Measurements from ENCODE around the gene ARMC7.

Gene ARMC7

GRCh38 chr17:75064867-75065561 is 44.8 kb upstream of the ARMC7 start:
- Histone ChIP-seq H3K36me3 (replicated peaks; ENCODE audit: low read depth, low read length) (peaks cover 8% of the 10 kb centered on the region), H3K27me3 (ENCODE audit: low read depth, low read length) (no peaks in the 10 kb centered on the region), H3K9me3 (ENCODE audit: insufficient read depth, low read length) (no peaks in the 10 kb centered on the region), H3K9ac (ENCODE audit: low read length) (no peak overlapping the region), H3K79me2 (ENCODE audit: low read length) (no peaks in the 10 kb centered on the region), H2AFZ (ENCODE audit: low read depth, low read length) (no peak overlapping the region), H3K4me3 (ENCODE audit: low read length) (no peak overlapping the region), H3K4me2 (ENCODE audit: low read length) (no peak overlapping the region), H4K20me1 (ENCODE audit: insufficient read depth, low read length) (no peaks in the 10 kb centered on the region), H3K27ac (ENCODE audit: low read length) (no peak overlapping the region), H3K4me1 (ENCODE audit: low read length) (no peaks in the 10 kb centered on the region)
- TF ChIP-seq EZH2phosphoT487 (IDR thresholded peaks at IDR 0.05; ENCODE audit: low read depth): no peak
- no peak for TF ChIP-seq CTCF (IDR thresholded peaks at IDR 0.05; ENCODE audit: low read depth, low read length)

GRCh38 chr17:75065562-75066151 is 44.1 kb upstream of the ARMC7 start:
- H3K4me3 ChIP-seq (ENCODE audit: low read length): no peak overlapping the region
- no peak overlapping the region for H3K27ac ChIP-seq (ENCODE audit: low read length)
- peaks cover 8% of the 10 kb centered on the region for H3K36me3 ChIP-seq (replicated peaks; ENCODE audit: low read depth, low read length)
- H3K79me2 ChIP-seq (ENCODE audit: low read length): no peaks in the 10 kb centered on the region
- H3K9ac ChIP-seq (ENCODE audit: low read length): no peak overlapping the region
- TF ChIP-seq EZH2phosphoT487 (IDR thresholded peaks at IDR 0.05; ENCODE audit: low read depth) (no peak), CTCF (IDR thresholded peaks at IDR 0.05; ENCODE audit: low read depth, low read length) (no peak)
- no peak overlapping the region for H2AFZ ChIP-seq (ENCODE audit: low read depth, low read length)
- H3K4me1 ChIP-seq (ENCODE audit: low read length): no peaks in the 10 kb centered on the region
- no peaks in the 10 kb centered on the region for H3K9me3 ChIP-seq (ENCODE audit: insufficient read depth, low read length)
- no peaks in the 10 kb centered on the region for H3K27me3 ChIP-seq (ENCODE audit: low read depth, low read length)
- H3K4me2 ChIP-seq (ENCODE audit: low read length): no peak overlapping the region
- H4K20me1 ChIP-seq (ENCODE audit: insufficient read depth, low read length): no peaks in the 10 kb centered on the region

- no peak for TF ChIP-seq CTCF (IDR thresholded peaks at IDR 0.05; ENCODE audit: low read depth, low read length)
- TF ChIP-seq EZH2phosphoT487 (IDR thresholded peaks at IDR 0.05; ENCODE audit: low read depth): no peak
- H3K9ac ChIP-seq (ENCODE audit: low read length): no peak overlapping the region
- H3K27ac ChIP-seq (ENCODE audit: low read length): no peak overlapping the region
- H3K36me3 ChIP-seq (replicated peaks; ENCODE audit: low read depth, low read length): peaks cover 5% of the 10 kb centered on the region
- H3K9me3 ChIP-seq (ENCODE audit: insufficient read depth, low read length): no peaks in the 10 kb centered on the region
- no peaks in the 10 kb centered on the region for H3K79me2 ChIP-seq (ENCODE audit: low read length)
- H4K20me1 ChIP-seq (ENCODE audit: insufficient read depth, low read length): no peaks in the 10 kb centered on the region
- H3K27me3 ChIP-seq (ENCODE audit: low read depth, low read length): no peaks in the 10 kb centered on the region
- no peak overlapping the region for H3K4me3 ChIP-seq (ENCODE audit: low read length)
- no peak overlapping the region for H3K4me2 ChIP-seq (ENCODE audit: low read length)
- H2AFZ ChIP-seq (ENCODE audit: low read depth, low read length): no peak overlapping the region
- no peaks in the 10 kb centered on the region for H3K4me1 ChIP-seq (ENCODE audit: low read length)
These were observed 41.9 kb upstream of the ARMC7 start for GRCh38 chr17:75067856-75068255.

- H3K9ac ChIP-seq (ENCODE audit: low read length): no peak overlapping the region
- no peaks in the 10 kb centered on the region for H4K20me1 ChIP-seq (ENCODE audit: insufficient read depth, low read length)
- H3K27me3 ChIP-seq (ENCODE audit: low read depth, low read length): no peaks in the 10 kb centered on the region
- TF ChIP-seq EZH2phosphoT487 (IDR thresholded peaks at IDR 0.05; ENCODE audit: low read depth) (no peak), CTCF (IDR thresholded peaks at IDR 0.05; ENCODE audit: low read depth, low read length) (no peak)
- H3K9me3 ChIP-seq (ENCODE audit: insufficient read depth, low read length): no peaks in the 10 kb centered on the region
- H3K4me3 ChIP-seq (ENCODE audit: low read length): no peak overlapping the region
- H2AFZ ChIP-seq (ENCODE audit: low read depth, low read length): no peak overlapping the region
- no peaks in the 10 kb centered on the region for H3K4me1 ChIP-seq (ENCODE audit: low read length)
- H3K4me2 ChIP-seq (ENCODE audit: low read length): no peak overlapping the region
- no peaks in the 10 kb centered on the region for H3K36me3 ChIP-seq (replicated peaks; ENCODE audit: low read depth, low read length)
- no peaks in the 10 kb centered on the region for H3K79me2 ChIP-seq (ENCODE audit: low read length)
- H3K27ac ChIP-seq (ENCODE audit: low read length): no peak overlapping the region
These were observed 41.0 kb upstream of the ARMC7 start for GRCh38 chr17:75068750-75069149.

Measured in OCI-LY3 (cell line).